ENCODE measurements around the gene IGF1R. TPM values are rescaled to one million over a fixed set of nuclear protein-coding genes. Genes with fewer than 3 reads are reported as not detected.

Gene IGF1R
- total RNA-seq, 2 donors from 2014 or later, result 25.7 to 40.1 TPM

- DNase-seq (no peak), ATAC-seq (replicated peaks in 1 of 2) (no peak)
- Mint-ChIP-seq H3K4me3 (peak overlapping the region; percentile 96 to 97), H3K9me3 (no peaks in the 10 kb centered on the region), H3K36me3 (ENCODE audit: insufficient read depth in 2 of 2) (no peaks in the 10 kb centered on the region), H3K27me3 (ENCODE audit: low read depth) (no peaks in the 10 kb centered on the region), H3K4me1 (ENCODE audit: low read depth) (peaks cover 65% of the 10 kb centered on the region), H3K27ac (peak overlapping the region; percentile 94)
Observed at GRCh38 chr15:98853617-98854420, 205.5 kb downstream of the IGF1R start.

DNA sequence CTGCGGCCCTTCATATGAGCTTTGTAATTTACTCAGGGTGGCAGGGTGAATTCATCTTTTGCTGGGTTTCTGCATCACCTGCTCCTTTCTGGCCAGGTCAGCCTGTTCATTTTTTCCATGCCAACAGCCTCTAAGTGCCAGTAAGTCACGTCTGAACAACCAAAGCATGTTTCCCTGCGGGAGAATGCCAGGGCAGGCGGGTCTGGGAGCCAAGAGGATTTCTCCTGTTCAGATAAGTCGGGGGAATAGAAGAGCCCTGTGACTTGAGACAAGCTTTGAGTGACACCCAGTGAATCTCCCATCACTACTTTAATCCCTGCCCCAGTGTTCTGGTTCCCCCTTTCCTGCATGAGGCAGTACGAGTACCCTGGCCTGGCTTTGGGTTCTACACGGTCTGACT, 206.2 kb downstream of the IGF1R start:
- ATAC-seq (replicated peaks in 1 of 2), result no peak
- peaks cover 70% of the 10 kb centered on the region for H3K4me1 Mint-ChIP-seq (ENCODE audit: low read depth)
- no peak overlapping the region for H3K27ac Mint-ChIP-seq
- H3K4me3 Mint-ChIP-seq, result peak overlapping the region in 1 of 2 donors; percentile 96
- H3K27me3 Mint-ChIP-seq (ENCODE audit: low read depth), result no peaks in the 10 kb centered on the region
- DNase-seq, result no peak
- H3K9me3 Mint-ChIP-seq, result no peaks in the 10 kb centered on the region
- no peaks in the 10 kb centered on the region for H3K36me3 Mint-ChIP-seq (ENCODE audit: insufficient read depth in 2 of 2)

DNA sequence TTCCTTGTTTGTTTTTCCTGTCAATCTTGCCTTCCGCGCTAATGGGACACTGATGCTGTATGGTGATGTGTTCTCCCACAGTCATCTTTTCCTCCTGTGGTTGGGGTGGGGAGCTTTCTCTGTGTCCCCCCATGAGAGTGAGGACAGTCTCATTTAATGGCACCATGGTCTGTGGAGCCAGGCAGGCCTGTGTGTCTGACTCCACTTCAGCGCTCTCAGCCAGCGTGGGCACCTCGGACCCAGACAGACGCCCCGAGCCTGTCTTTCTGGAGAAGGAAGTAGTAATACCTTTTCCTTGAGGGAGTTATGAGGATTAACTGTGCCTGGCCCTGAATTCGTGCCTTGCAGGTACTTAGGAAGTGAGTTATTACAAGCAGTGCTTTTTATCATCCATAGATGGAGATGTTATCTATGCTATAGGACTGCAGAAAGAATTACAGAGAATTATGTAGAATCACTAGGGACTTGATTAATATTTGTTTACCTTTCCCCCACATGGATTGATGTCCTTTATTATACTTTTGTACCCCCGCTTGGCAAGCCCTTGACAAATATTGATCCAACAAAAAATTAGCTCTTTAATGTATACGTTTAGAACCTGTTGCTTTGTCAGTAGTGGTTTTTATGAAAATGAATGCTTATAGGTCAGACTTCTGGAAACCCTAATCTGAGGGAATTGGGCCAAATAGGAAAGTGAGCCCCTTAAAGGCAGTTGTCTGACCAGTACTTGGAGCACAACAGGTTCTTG, 206.9 kb downstream of the IGF1R start:
- peaks cover 74% of the 10 kb centered on the region for H3K4me1 Mint-ChIP-seq (ENCODE audit: low read depth)
- no peak for ATAC-seq (replicated peaks in 1 of 2)
- no peaks in the 10 kb centered on the region for H3K27me3 Mint-ChIP-seq (ENCODE audit: low read depth)
- H3K4me3 Mint-ChIP-seq, result no peak overlapping the region
- H3K9me3 Mint-ChIP-seq, result no peaks in the 10 kb centered on the region
- peak overlapping the region; percentile 26 for H3K27ac Mint-ChIP-seq
- no peak for DNase-seq
- no peaks in the 10 kb centered on the region for H3K36me3 Mint-ChIP-seq (ENCODE audit: insufficient read depth in 2 of 2)

GRCh38 chr15:98855815-98856531, 207.6 kb downstream of the IGF1R start:
- H3K4me3 Mint-ChIP-seq, result no peak overlapping the region

GRCh38 chr15:98856532-98856907, 208.2 kb downstream of the IGF1R start:
- Mint-ChIP-seq H3K27ac (no peak overlapping the region), H3K4me1 (ENCODE audit: low read depth) (peaks cover 74% of the 10 kb centered on the region), H3K4me3 (no peak overlapping the region), H3K36me3 (ENCODE audit: insufficient read depth in 2 of 2) (no peaks in the 10 kb centered on the region), H3K27me3 (ENCODE audit: low read depth) (no peaks in the 10 kb centered on the region), H3K9me3 (no peaks in the 10 kb centered on the region)
- no peak for ATAC-seq (replicated peaks in 1 of 2)
- no peak for DNase-seq

More at GRCh38 chr15:98855815-98856531, 207.6 kb downstream of the IGF1R start:
- H3K27me3 Mint-ChIP-seq (ENCODE audit: low read depth), result no peaks in the 10 kb centered on the region
- no peak for ATAC-seq (replicated peaks in 1 of 2)
- no peak for DNase-seq
- H3K36me3 Mint-ChIP-seq (ENCODE audit: insufficient read depth in 2 of 2), result no peaks in the 10 kb centered on the region
- peaks cover 74% of the 10 kb centered on the region for H3K4me1 Mint-ChIP-seq (ENCODE audit: low read depth)
- H3K27ac Mint-ChIP-seq, result no peak overlapping the region
- no peaks in the 10 kb centered on the region for H3K9me3 Mint-ChIP-seq

DNA sequence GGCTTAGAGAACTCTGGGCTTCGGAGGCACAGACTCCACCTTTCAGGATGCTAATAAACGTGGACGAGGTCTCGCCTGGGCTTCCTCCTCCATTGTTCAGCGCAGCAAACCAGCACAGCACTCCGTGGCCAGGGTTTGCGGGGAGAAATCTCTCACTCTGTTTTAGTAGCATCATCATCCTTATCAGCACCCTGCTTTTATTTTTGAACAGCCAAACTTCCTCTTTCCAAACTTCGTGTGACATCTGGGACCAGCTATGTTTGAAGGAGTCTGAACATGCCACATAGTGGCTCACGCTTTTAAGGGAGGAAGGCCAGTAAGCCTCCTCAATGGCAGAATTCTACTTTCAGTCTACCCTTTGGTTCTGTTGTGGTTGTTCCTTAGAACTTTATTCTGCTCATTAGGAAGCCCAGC, 210.3 kb downstream of the IGF1R start:
- peak in 1 of 2 donors; percentile 54 for ATAC-seq (replicated peaks in 1 of 2)

DNA sequence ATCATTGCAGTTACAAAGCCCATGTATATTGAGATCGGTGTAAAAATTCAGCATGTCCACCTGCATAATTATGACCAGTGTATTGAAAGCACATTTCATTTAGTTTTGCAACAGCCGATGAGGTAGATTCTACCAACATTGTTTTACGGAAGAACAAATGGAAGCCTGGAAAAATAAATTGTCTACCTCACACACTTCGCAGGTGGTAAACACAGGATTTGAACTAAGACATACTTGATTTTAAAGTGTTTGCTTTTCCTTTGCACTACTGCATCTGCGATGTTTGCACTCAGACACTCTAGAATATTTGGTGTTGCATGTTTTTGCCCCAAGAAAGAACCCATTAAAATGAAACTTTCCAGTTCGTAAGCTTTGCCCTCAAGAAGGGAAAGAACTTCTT, 210.8 kb downstream of the IGF1R start:
- H3K36me3 Mint-ChIP-seq (ENCODE audit: insufficient read depth in 2 of 2), result no peaks in the 10 kb centered on the region
- H3K4me1 Mint-ChIP-seq (ENCODE audit: low read depth), result peaks cover 62% of the 10 kb centered on the region
- H3K9me3 Mint-ChIP-seq, result no peaks in the 10 kb centered on the region
- H3K27me3 Mint-ChIP-seq (ENCODE audit: low read depth), result no peaks in the 10 kb centered on the region
- peak overlapping the region; percentile 56 to 81 for H3K4me3 Mint-ChIP-seq
- DNase-seq (no peak), ATAC-seq (replicated peaks in 1 of 2) (no peak)
- peak overlapping the region; percentile 23 for H3K27ac Mint-ChIP-seq

More for the DNA sequence above, 210.3 kb downstream of the IGF1R start:
- no peak for DNase-seq
- Mint-ChIP-seq H3K4me3 (peak overlapping the region; percentile 56 to 81), H3K27ac (peak overlapping the region; percentile 23), H3K9me3 (no peaks in the 10 kb centered on the region), H3K36me3 (ENCODE audit: insufficient read depth in 2 of 2) (no peaks in the 10 kb centered on the region), H3K27me3 (ENCODE audit: low read depth) (no peaks in the 10 kb centered on the region), H3K4me1 (ENCODE audit: low read depth) (peaks cover 66% of the 10 kb centered on the region)

- DNase-seq, result no peak
- Mint-ChIP-seq H3K36me3 (ENCODE audit: insufficient read depth in 2 of 2) (peaks cover 0 to 1% of the 10 kb centered on the region in 2 donors), H3K27me3 (ENCODE audit: low read depth) (no peaks in the 10 kb centered on the region), H3K4me1 (ENCODE audit: low read depth) (peaks cover 57% of the 10 kb centered on the region), H3K4me3 (peak overlapping the region; percentile 21 to 40), H3K9me3 (no peaks in the 10 kb centered on the region), H3K27ac (peak overlapping the region; percentile 74)
- ATAC-seq (replicated peaks in 1 of 2), result no peak
Observed at GRCh38 chr15:98860281-98861041, 212.1 kb downstream of the IGF1R start.

- H3K36me3 Mint-ChIP-seq (ENCODE audit: insufficient read depth in 2 of 2), result peaks cover 0 to 1% of the 10 kb centered on the region in 2 donors
- no peak for ATAC-seq (replicated peaks in 1 of 2)
Observed at GRCh38 chr15:98861188-98861587, 212.8 kb downstream of the IGF1R start.

DNA sequence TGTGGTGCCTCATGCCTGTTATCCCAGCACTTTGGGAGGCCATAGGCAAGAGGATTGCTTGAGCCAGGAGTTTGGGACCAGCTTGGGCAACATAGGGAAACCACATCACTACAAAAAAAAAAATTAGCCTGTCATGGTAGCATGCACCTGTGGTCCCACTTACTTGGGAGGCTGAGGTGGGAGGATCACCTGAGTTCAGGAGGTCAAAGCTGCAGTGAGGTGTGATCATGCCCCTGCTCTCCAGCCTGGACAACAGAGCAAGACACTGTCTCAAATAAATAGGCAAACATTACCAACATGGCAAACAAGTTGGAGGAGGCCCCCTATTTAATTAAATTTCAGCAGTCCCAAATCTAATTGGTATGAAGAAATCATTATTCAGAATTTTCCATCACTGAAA, 215.6 kb downstream of the IGF1R start:
- Mint-ChIP-seq H3K4me3 (no peak overlapping the region), H3K36me3 (ENCODE audit: insufficient read depth in 2 of 2) (peaks cover 0 to 1% of the 10 kb centered on the region in 2 donors), H3K9me3 (no peaks in the 10 kb centered on the region), H3K27me3 (ENCODE audit: low read depth) (no peaks in the 10 kb centered on the region), H3K27ac (no peak overlapping the region), H3K4me1 (ENCODE audit: low read depth) (peaks cover 61% of the 10 kb centered on the region)
- ATAC-seq (replicated peaks in 1 of 2) (no peak), DNase-seq (no peak)

More at GRCh38 chr15:98861188-98861587, 212.8 kb downstream of the IGF1R start:
- Mint-ChIP-seq H3K9me3 (no peaks in the 10 kb centered on the region), H3K4me3 (peak overlapping the region; percentile 9 to 53), H3K27me3 (ENCODE audit: low read depth) (no peaks in the 10 kb centered on the region), H3K27ac (peak overlapping the region; percentile 18), H3K4me1 (ENCODE audit: low read depth) (peaks cover 62% of the 10 kb centered on the region)
- DNase-seq, result no peak

GRCh38 chr15:98865397-98866339, 217.3 kb downstream of the IGF1R start:
- H3K36me3 Mint-ChIP-seq (ENCODE audit: insufficient read depth in 2 of 2), result peaks cover 0 to 1% of the 10 kb centered on the region in 2 donors
- H3K27ac Mint-ChIP-seq, result peak overlapping the region; percentile 87
- peak overlapping the region; percentile 85 to 95 for H3K4me3 Mint-ChIP-seq
- no peaks in the 10 kb centered on the region for H3K9me3 Mint-ChIP-seq
- no peaks in the 10 kb centered on the region for H3K27me3 Mint-ChIP-seq (ENCODE audit: low read depth)
- peaks cover 44% of the 10 kb centered on the region for H3K4me1 Mint-ChIP-seq (ENCODE audit: low read depth)
- DNase-seq (peak; percentile 75 to 78), ATAC-seq (replicated peaks in 1 of 2) (peak; percentile 96)

Data from activated T-cell treated with anti-CD3 and anti-CD28 coated beads, Interleukin-2, amount 50 U/mL, for 72 hours (primary cell).